SU-DHL-6 (cell line): ENCODE results near the gene RPP25L.
A peak's percentile ranks its signal among the peaks of the same experiment; 100 is the strongest.

ENCODE experiments used
- H2AFZ ChIP-seq: fragments of 200-600 bp; sonication (generic); 2 replicates; pipeline ENCODE4 v1.6.1; 2014; ENCODE audit warnings: low read depth, mild to moderate bottlenecking, moderate library complexity, mixed read lengths, antibody characterized with exemption, low read length; ENCODE audit not compliant: severe bottlenecking
- H3F3A ChIP-seq: fragments of 200-600 bp; shearing (Covaris generic); 2 replicates; pipeline ENCODE4 v1.6.0; 2016; ENCODE audit warnings: antibody characterized with exemption, mild to moderate bottlenecking; ENCODE audit not compliant: insufficient read depth
- H3K27ac ChIP-seq: fragments of 200-600 bp; sonication (generic); 2 replicates; pipeline ENCODE4 v1.5.1; 2016; ENCODE audit warnings: low read depth, mild to moderate bottlenecking, low read length, moderate library complexity, mixed read lengths
- H3K27me3 ChIP-seq: fragments of 200-600 bp; sonication (generic), shearing (Covaris generic); 2 replicates; pipeline ENCODE4 v1.6.0; 2014; ENCODE audit warnings: mild to moderate bottlenecking, low read length
- H3K36me3 ChIP-seq: fragments of 200-600 bp; sonication (generic); 2 replicates; pipeline ENCODE4 v1.6.1; 2014; ENCODE audit warnings: mild to moderate bottlenecking, low read length, mixed read lengths
- H3K4me2 ChIP-seq: fragments of 300-600, 200-600 bp; shearing (Covaris generic), sonication (generic); 2 replicates; pipeline ENCODE4 v1.6.0; 2014; ENCODE audit warnings: low read length, low read depth, mild to moderate bottlenecking; ENCODE audit not compliant: poor library complexity, severe bottlenecking
- H3K4me3 ChIP-seq: fragments of 200-600 bp; sonication (generic); 2 replicates; pipeline ENCODE4 v1.5.1; 2014; ENCODE audit warnings: antibody characterized with exemption, low read length, mild to moderate bottlenecking, mixed read lengths; ENCODE audit not compliant: insufficient read depth, poor library complexity, severe bottlenecking
- H3K79me2 ChIP-seq: fragments of 200-600 bp; sonication (generic); 2 replicates; pipeline ENCODE4 v1.6.1; 2014; ENCODE audit warnings: mild to moderate bottlenecking, low read length, moderate library complexity; ENCODE audit not compliant: insufficient read depth
- H3K9ac ChIP-seq: fragments of 200-600 bp; sonication (generic); 2 replicates; pipeline ENCODE4 v1.7.0; 2014; ENCODE audit warnings: mild to moderate bottlenecking, low read length
- H3K9me2 ChIP-seq: fragments of 200-600 bp; sonication (generic); replicated peaks from 2 replicates; pipeline ENCODE4 v1.6.1; 2014; ENCODE audit warnings: low read length; ENCODE audit not compliant: insufficient read depth
- H3K9me3 ChIP-seq: fragments of 200-600 bp; sonication (generic); 2 replicates; pipeline ENCODE4 v1.6.1; 2014; ENCODE audit warnings: low read length, mixed read lengths; ENCODE audit not compliant: insufficient read depth
- H4K20me1 ChIP-seq: fragments of 200-600 bp; sonication (generic); 2 replicates; pipeline ENCODE4 v1.6.1; 2014; ENCODE audit warnings: low read depth, mild to moderate bottlenecking, antibody characterized with exemption, low read length, moderate library complexity, mixed read lengths
- CTCF ChIP-seq: fragments of 200-600 bp; sonication (generic); IDR thresholded peaks from one replicate; pipeline ENCODE4 v1.5.1; 2017; ENCODE audit warnings: antibody characterized with exemption, mild to moderate bottlenecking, low read length, moderate library complexity; ENCODE audit not compliant: insufficient read depth, poor library complexity, severe bottlenecking
- EZH2phosphoT487 ChIP-seq: fragments of 200-600 bp; sonication (generic), shearing (Covaris generic); conservative IDR thresholded peaks from 2 replicates; pipeline ENCODE4 v1.6.1; 2018; ENCODE audit warnings: mild to moderate bottlenecking, antibody characterized with exemption, low read length, moderate library complexity, mixed read lengths

Gene RPP25L

GRCh38 chr9:34562135-34562745, 49.7 kb downstream of the RPP25L start:
- Histone ChIP-seq H3K27me3 (no peaks in the 10 kb centered on the region), H3K9ac (no peak overlapping the region)
- TF ChIP-seq CTCF (peak; percentile 99), EZH2phosphoT487 (no peak)

GRCh38 chr9:34560599-34561214, 51.2 kb downstream of the RPP25L start:
- no peak overlapping the region for H3K4me2 ChIP-seq
- H3F3A ChIP-seq, result no peaks in the 10 kb centered on the region
- TF ChIP-seq EZH2phosphoT487, result no peak
- no peak for TF ChIP-seq CTCF
- H2AFZ ChIP-seq, result no peak overlapping the region
- no peaks in the 10 kb centered on the region for H3K9me3 ChIP-seq
- H3K36me3 ChIP-seq, result no peaks in the 10 kb centered on the region
- no peaks in the 10 kb centered on the region for H3K27me3 ChIP-seq
- no peak overlapping the region for H3K27ac ChIP-seq
- H3K4me3 ChIP-seq, result no peak overlapping the region
- no peaks in the 10 kb centered on the region for H4K20me1 ChIP-seq
- no peaks in the 10 kb centered on the region for H3K79me2 ChIP-seq
- no peak overlapping the region for H3K9ac ChIP-seq
- H3K9me2 ChIP-seq, result no peaks in the 10 kb centered on the region

More at GRCh38 chr9:34562135-34562745, 49.7 kb downstream of the RPP25L start:
- no peaks in the 10 kb centered on the region for H4K20me1 ChIP-seq
- no peak overlapping the region for H3K27ac ChIP-seq
- no peak overlapping the region for H2AFZ ChIP-seq
- no peak overlapping the region for H3K4me3 ChIP-seq
- H3K9me3 ChIP-seq, result no peaks in the 10 kb centered on the region
- no peaks in the 10 kb centered on the region for H3K36me3 ChIP-seq
- no peaks in the 10 kb centered on the region for H3F3A ChIP-seq
- H3K4me2 ChIP-seq, result no peak overlapping the region
- no peaks in the 10 kb centered on the region for H3K9me2 ChIP-seq
- no peaks in the 10 kb centered on the region for H3K79me2 ChIP-seq
